ENCODE data around the gene CCDC136.

The CCDC136 gene

GRCh38 chr7:128777156-128778123 lies 14.3 kb upstream of the CCDC136 start (continued):
- TF ChIP-seq TSHZ2 (CRISPR knock-in tag; IDR thresholded peaks at IDR 0.05) (no peak), ZFP30 (CRISPR knock-in tag; IDR thresholded peaks at IDR 0.05) (no peak)

DNA sequence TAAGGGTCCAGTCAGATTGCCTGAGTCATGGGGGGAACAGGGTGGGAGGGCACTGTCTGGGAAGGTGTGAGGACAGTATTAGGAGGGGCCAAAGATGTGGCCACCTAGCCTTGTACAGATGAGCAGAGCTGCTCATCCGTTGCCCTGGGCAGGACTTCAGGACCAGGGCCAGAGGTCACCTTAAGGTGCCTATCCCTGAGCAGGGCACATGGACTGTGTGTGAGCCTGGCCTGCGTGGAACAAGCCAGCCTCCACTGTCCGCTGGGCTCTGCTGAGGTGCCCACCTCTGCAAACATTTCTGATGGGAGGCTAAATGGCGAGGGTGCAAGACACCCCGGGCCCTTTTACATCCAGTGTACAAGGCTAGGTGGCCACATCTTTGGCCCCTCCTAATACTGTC lies 12.8 kb upstream of the CCDC136 start:
- TF ChIP-seq CSDC2 (CRISPR knock-in tag; IDR thresholded peaks at IDR 0.05), result no peak
- no peak for TF ChIP-seq ZFP30 (CRISPR knock-in tag; IDR thresholded peaks at IDR 0.05)
- TF ChIP-seq ISL1 (CRISPR knock-in tag; IDR thresholded peaks at IDR 0.05), result no peak
- TF ChIP-seq, protein P1, sequence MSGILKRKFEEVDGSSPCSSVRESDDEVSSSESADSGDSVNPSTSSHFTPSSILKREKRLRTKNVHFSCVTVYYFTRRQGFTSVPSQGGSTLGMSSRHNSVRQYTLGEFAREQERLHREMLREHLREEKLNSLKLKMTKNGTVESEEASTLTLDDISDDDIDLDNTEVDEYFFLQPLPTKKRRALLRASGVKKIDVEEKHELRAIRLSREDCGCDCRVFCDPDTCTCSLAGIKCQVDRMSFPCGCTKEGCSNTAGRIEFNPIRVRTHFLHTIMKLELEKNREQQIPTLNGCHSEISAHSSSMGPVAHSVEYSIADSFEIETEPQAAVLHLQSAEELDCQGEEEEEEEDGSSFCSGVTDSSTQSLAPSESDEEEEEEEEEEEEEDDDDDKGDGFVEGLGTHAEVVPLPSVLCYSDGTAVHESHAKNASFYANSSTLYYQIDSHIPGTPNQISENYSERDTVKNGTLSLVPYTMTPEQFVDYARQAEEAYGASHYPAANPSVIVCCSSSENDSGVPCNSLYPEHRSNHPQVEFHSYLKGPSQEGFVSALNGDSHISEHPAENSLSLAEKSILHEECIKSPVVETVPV (CRISPR knock-in tag; IDR thresholded peaks at IDR 0.05), result no peak
- no peak for TF ChIP-seq SNAI2 (CRISPR knock-in tag; IDR thresholded peaks at IDR 0.05)
- TF ChIP-seq BACH2 (CRISPR knock-in tag; IDR thresholded peaks at IDR 0.05; ENCODE audit: borderline replicate concordance), result no peak
- TF ChIP-seq ESRRG (CRISPR knock-in tag; IDR thresholded peaks at IDR 0.05), result no peak
- no peak for TF ChIP-seq ZNF8 (CRISPR knock-in tag; IDR thresholded peaks at IDR 0.05)
- TF ChIP-seq ZNF565 (CRISPR knock-in tag; conservative IDR thresholded peaks at IDR 0.05; ENCODE audit: low read depth), result no peak
- no peak for TF ChIP-seq ZC3H10 (CRISPR knock-in tag; IDR thresholded peaks at IDR 0.05)
- TF ChIP-seq, protein P2, sequence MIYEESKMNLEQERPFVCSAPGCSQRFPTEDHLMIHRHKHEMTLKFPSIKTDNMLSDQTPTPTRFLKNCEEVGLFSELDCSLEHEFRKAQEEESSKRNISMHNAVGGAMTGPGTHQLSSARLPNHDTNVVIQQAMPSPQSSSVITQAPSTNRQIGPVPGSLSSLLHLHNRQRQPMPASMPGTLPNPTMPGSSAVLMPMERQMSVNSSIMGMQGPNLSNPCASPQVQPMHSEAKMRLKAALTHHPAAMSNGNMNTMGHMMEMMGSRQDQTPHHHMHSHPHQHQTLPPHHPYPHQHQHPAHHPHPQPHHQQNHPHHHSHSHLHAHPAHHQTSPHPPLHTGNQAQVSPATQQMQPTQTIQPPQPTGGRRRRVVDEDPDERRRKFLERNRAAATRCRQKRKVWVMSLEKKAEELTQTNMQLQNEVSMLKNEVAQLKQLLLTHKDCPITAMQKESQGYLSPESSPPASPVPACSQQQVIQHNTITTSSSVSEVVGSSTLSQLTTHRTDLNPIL (CRISPR knock-in tag; IDR thresholded peaks at IDR 0.05; ENCODE audit: low read depth), result no peak
- no peak for TF ChIP-seq TSHZ2 (CRISPR knock-in tag; IDR thresholded peaks at IDR 0.05)
- no peak for TF ChIP-seq GLIS3 (CRISPR knock-in tag; IDR thresholded peaks at IDR 0.05)
- TF ChIP-seq, protein P3, sequence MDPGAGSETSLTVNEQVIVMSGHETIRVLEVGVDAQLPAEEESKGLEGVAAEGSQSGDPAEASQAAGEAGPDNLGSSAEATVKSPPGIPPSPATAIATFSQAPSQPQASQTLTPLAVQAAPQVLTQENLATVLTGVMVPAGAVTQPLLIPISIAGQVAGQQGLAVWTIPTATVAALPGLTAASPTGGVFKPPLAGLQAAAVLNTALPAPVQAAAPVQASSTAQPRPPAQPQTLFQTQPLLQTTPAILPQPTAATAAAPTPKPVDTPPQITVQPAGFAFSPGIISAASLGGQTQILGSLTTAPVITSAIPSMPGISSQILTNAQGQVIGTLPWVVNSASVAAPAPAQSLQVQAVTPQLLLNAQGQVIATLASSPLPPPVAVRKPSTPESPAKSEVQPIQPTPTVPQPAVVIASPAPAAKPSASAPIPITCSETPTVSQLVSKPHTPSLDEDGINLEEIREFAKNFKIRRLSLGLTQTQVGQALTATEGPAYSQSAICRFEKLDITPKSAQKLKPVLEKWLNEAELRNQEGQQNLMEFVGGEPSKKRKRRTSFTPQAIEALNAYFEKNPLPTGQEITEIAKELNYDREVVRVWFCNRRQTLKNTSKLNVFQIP (CRISPR knock-in tag; IDR thresholded peaks at IDR 0.05; ENCODE audit: borderline replicate concordance, low read depth), result no peak
- no peak for TF ChIP-seq ARNTL (CRISPR knock-in tag; IDR thresholded peaks at IDR 0.05; ENCODE audit: borderline replicate concordance, low read depth)
- no peak for TF ChIP-seq TCF4 (CRISPR knock-in tag; IDR thresholded peaks at IDR 0.05; ENCODE audit: borderline replicate concordance)
- no peak for TF ChIP-seq OSR1 (CRISPR knock-in tag; IDR thresholded peaks at IDR 0.05)
- no peak for ATAC-seq

DNA sequence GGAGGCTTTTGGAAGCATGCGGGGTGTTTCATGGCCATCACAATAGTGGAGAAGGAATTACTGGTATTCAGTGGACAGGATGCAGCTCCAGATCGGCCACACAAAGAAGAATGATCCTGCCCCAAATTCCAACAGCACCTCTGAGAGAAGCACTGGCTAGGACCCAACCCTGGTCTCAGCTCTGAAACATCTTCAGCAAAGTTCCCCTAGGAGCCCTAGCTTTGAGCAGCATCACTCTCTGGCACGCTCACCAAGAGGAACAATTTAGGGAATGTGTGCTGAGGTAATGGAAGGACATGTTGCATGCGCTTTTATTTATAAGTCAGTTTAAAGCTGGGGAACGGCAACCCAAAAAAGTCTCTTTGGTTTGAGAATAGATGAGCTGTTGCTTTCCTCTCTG lies 10.6 kb upstream of the CCDC136 start:
- ATAC-seq, result no peak
- TF ChIP-seq ZNF8 (CRISPR knock-in tag; IDR thresholded peaks at IDR 0.05), result no peak
- no peak for TF ChIP-seq ZFP30 (CRISPR knock-in tag; IDR thresholded peaks at IDR 0.05)
- TF ChIP-seq ISL1 (CRISPR knock-in tag; IDR thresholded peaks at IDR 0.05), result no peak
- TF ChIP-seq ZC3H10 (CRISPR knock-in tag; IDR thresholded peaks at IDR 0.05), result no peak
- TF ChIP-seq TSHZ2 (CRISPR knock-in tag; IDR thresholded peaks at IDR 0.05), result no peak
- no peak for TF ChIP-seq TOX (CRISPR knock-in tag; IDR thresholded peaks at IDR 0.05; ENCODE audit: borderline replicate concordance)
- TF ChIP-seq BACH2 (CRISPR knock-in tag; IDR thresholded peaks at IDR 0.05; ENCODE audit: borderline replicate concordance), result no peak
- TF ChIP-seq, protein P3 (CRISPR knock-in tag; IDR thresholded peaks at IDR 0.05; ENCODE audit: borderline replicate concordance, low read depth), result no peak
- TF ChIP-seq RARB (CRISPR knock-in tag; IDR thresholded peaks at IDR 0.05), result no peak
- TF ChIP-seq GLIS3 (CRISPR knock-in tag; IDR thresholded peaks at IDR 0.05), result no peak
- TF ChIP-seq TCF4 (CRISPR knock-in tag; IDR thresholded peaks at IDR 0.05; ENCODE audit: borderline replicate concordance), result no peak

All from SK-N-SH treated with all-trans-retinoic acid at 6 μM for 48 hours (cell line).